ENCODE data around the gene LRRC28. TPM values are rescaled to one million over a fixed set of nuclear protein-coding genes. Genes with fewer than 3 reads are reported as not detected.

The LRRC28 gene
- total RNA-seq, 1 donor from 2014 or later: 49.6 TPM

- Mint-ChIP-seq H3K27ac (ENCODE audit: unreplicated experiment) (no peak overlapping the region), H3K4me1 (ENCODE audit: low read depth, unreplicated experiment) (no peaks in the 10 kb centered on the region), H3K36me3 (ENCODE audit: unreplicated experiment) (peaks cover 23% of the 10 kb centered on the region), H3K27me3 (ENCODE audit: unreplicated experiment) (no peaks in the 10 kb centered on the region), H3K9me3 (ENCODE audit: unreplicated experiment) (peaks cover 2% of the 10 kb centered on the region), H3K4me3 (ENCODE audit: unreplicated experiment) (no peak overlapping the region)
- TF ChIP-seq CTCF (IDR thresholded peaks at IDR 0.05; ENCODE audit: partially characterized antibody, unreplicated experiment): no peak
- DNase-seq: no peak
These were observed 135.1 kb downstream of the LRRC28 start for GRCh38 chr15:99386391-99386790.

- Mint-ChIP-seq H3K9me3 (ENCODE audit: unreplicated experiment) (peaks cover 2% of the 10 kb centered on the region), H3K4me1 (ENCODE audit: low read depth, unreplicated experiment) (no peaks in the 10 kb centered on the region), H3K36me3 (ENCODE audit: unreplicated experiment) (peaks cover 27% of the 10 kb centered on the region), H3K27ac (ENCODE audit: unreplicated experiment) (no peak overlapping the region), H3K27me3 (ENCODE audit: unreplicated experiment) (peaks cover 1% of the 10 kb centered on the region), H3K4me3 (ENCODE audit: unreplicated experiment) (no peak overlapping the region)
- DNase-seq: no peak
- TF ChIP-seq CTCF (IDR thresholded peaks at IDR 0.05; ENCODE audit: partially characterized antibody, unreplicated experiment): no peak
These were observed 136.3 kb downstream of the LRRC28 start for GRCh38 chr15:99387421-99388168.

- TF ChIP-seq CTCF (IDR thresholded peaks at IDR 0.05; ENCODE audit: partially characterized antibody, unreplicated experiment): no peak
- H3K27me3 Mint-ChIP-seq (ENCODE audit: unreplicated experiment): peaks cover 1% of the 10 kb centered on the region
- H3K9me3 Mint-ChIP-seq (ENCODE audit: unreplicated experiment): no peaks in the 10 kb centered on the region
- H3K4me3 Mint-ChIP-seq (ENCODE audit: unreplicated experiment): no peak overlapping the region
- H3K27ac Mint-ChIP-seq (ENCODE audit: unreplicated experiment): no peak overlapping the region
- H3K4me1 Mint-ChIP-seq (ENCODE audit: low read depth, unreplicated experiment): no peaks in the 10 kb centered on the region
- no peak for DNase-seq
- peaks cover 20% of the 10 kb centered on the region for H3K36me3 Mint-ChIP-seq (ENCODE audit: unreplicated experiment)
These were observed 139.4 kb downstream of the LRRC28 start for GRCh38 chr15:99390667-99391066.

GRCh38 chr15:99393641-99394040 is 142.4 kb downstream of the LRRC28 start:
- Mint-ChIP-seq H3K36me3 (ENCODE audit: unreplicated experiment) (peaks cover 15% of the 10 kb centered on the region), H3K9me3 (ENCODE audit: unreplicated experiment) (no peaks in the 10 kb centered on the region), H3K27ac (ENCODE audit: unreplicated experiment) (no peak overlapping the region), H3K4me3 (ENCODE audit: unreplicated experiment) (no peak overlapping the region), H3K4me1 (ENCODE audit: low read depth, unreplicated experiment) (no peaks in the 10 kb centered on the region), H3K27me3 (ENCODE audit: unreplicated experiment) (peaks cover 1% of the 10 kb centered on the region)
- TF ChIP-seq CTCF (IDR thresholded peaks at IDR 0.05; ENCODE audit: partially characterized antibody, unreplicated experiment): no peak
- no peak for DNase-seq

- H3K36me3 Mint-ChIP-seq (ENCODE audit: unreplicated experiment): peaks cover 15% of the 10 kb centered on the region
- DNase-seq: no peak
- H3K9me3 Mint-ChIP-seq (ENCODE audit: unreplicated experiment): no peaks in the 10 kb centered on the region
- H3K27ac Mint-ChIP-seq (ENCODE audit: unreplicated experiment): no peak overlapping the region
- TF ChIP-seq CTCF (IDR thresholded peaks at IDR 0.05; ENCODE audit: partially characterized antibody, unreplicated experiment): no peak
- H3K4me3 Mint-ChIP-seq (ENCODE audit: unreplicated experiment): no peak overlapping the region
- H3K27me3 Mint-ChIP-seq (ENCODE audit: unreplicated experiment): peaks cover 5% of the 10 kb centered on the region
- no peaks in the 10 kb centered on the region for H3K4me1 Mint-ChIP-seq (ENCODE audit: low read depth, unreplicated experiment)
These were observed 145.1 kb downstream of the LRRC28 start for GRCh38 chr15:99396375-99396774.

All from glutamatergic neuron (in vitro differentiated cells).